Stimulated activated naive CD8-positive, alpha-beta T cell treated with anti-CD3 and anti-CD28 coated beads, Interleukin-15, Interleukin-2, amounts not matched to agents 100 ng/mL and 50 ng/mL, for 24 hours (primary cell): ENCODE results near the gene CXXC5.

Experiments used
- H3K27ac Mint-ChIP-seq: one replicate; pipeline ENCODE4 v1.8.0; 2021; ENCODE audit warnings: mild to moderate bottlenecking, mixed read lengths
- H3K27me3 Mint-ChIP-seq: one replicate; pipeline ENCODE4 v1.8.0; 2021; ENCODE audit warnings: mixed read lengths
- H3K36me3 Mint-ChIP-seq: one replicate; pipeline ENCODE4 v1.8.0; 2021; ENCODE audit warnings: low read depth, mixed read lengths
- H3K4me1 Mint-ChIP-seq: one replicate; pipeline ENCODE4 v1.8.0; 2021; ENCODE audit warnings: low read depth, mixed read lengths
- H3K4me3 Mint-ChIP-seq: one replicate; pipeline ENCODE4 v1.8.0; 2021; ENCODE audit warnings: mild to moderate bottlenecking, mixed read lengths
- H3K9me3 Mint-ChIP-seq: one replicate; pipeline ENCODE4 v1.8.0; 2021; ENCODE audit warnings: mixed read lengths

Gene CXXC5

DNA sequence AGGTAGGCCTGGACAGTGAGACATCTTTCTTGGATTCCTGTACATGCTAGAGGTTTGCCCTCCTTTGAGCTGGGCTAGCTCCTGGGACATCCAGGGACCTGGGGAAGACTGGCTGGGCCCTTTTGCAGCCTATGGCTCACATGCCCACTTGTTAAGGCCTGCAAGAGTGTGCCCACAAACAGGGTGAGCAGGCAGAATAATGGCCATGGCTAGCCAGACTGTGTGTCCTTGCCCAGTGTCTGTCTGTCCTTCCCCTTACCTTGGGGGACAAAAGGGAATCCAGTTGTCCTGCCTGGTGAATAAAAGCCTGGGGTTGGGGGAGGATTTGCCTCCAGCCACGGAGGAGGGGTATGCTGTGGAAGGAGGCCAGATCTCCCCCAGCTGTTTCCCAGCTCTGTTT lies 13.0 kb upstream of the CXXC5 start:
- H3K27me3 Mint-ChIP-seq: no peaks in the 10 kb centered on the region
- H3K4me1 Mint-ChIP-seq: peaks cover 50% of the 10 kb centered on the region

GRCh38 chr5:139635606-139636206 lies 12.4 kb upstream of the CXXC5 start:
- no peaks in the 10 kb centered on the region for H3K9me3 Mint-ChIP-seq
- H3K27me3 Mint-ChIP-seq: no peaks in the 10 kb centered on the region
- peak overlapping the region; percentile 90 for H3K27ac Mint-ChIP-seq
- H3K36me3 Mint-ChIP-seq: peaks cover 5% of the 10 kb centered on the region
- H3K4me3 Mint-ChIP-seq: peak overlapping the region; percentile 75
- H3K4me1 Mint-ChIP-seq: peaks cover 50% of the 10 kb centered on the region

More for the DNA sequence above, 13.0 kb upstream of the CXXC5 start:
- Mint-ChIP-seq H3K27ac (no peak overlapping the region), H3K36me3 (peaks cover 7% of the 10 kb centered on the region), H3K4me3 (no peak overlapping the region), H3K9me3 (no peaks in the 10 kb centered on the region)

GRCh38 chr5:139636207-139636792 lies 11.8 kb upstream of the CXXC5 start:
- H3K27me3 Mint-ChIP-seq: no peaks in the 10 kb centered on the region
- H3K27ac Mint-ChIP-seq: peak overlapping the region; percentile 90
- H3K36me3 Mint-ChIP-seq: peaks cover 5% of the 10 kb centered on the region
- H3K4me1 Mint-ChIP-seq: peaks cover 50% of the 10 kb centered on the region
- H3K9me3 Mint-ChIP-seq: no peaks in the 10 kb centered on the region
- peak overlapping the region; percentile 75 for H3K4me3 Mint-ChIP-seq

GRCh38 chr5:139636975-139637408 lies 11.2 kb upstream of the CXXC5 start:
- peak overlapping the region; percentile 90 for H3K27ac Mint-ChIP-seq
- peaks cover 50% of the 10 kb centered on the region for H3K4me1 Mint-ChIP-seq
- peaks cover 5% of the 10 kb centered on the region for H3K36me3 Mint-ChIP-seq
- H3K4me3 Mint-ChIP-seq: peak overlapping the region; percentile 75
- no peaks in the 10 kb centered on the region for H3K9me3 Mint-ChIP-seq
- no peaks in the 10 kb centered on the region for H3K27me3 Mint-ChIP-seq

DNA sequence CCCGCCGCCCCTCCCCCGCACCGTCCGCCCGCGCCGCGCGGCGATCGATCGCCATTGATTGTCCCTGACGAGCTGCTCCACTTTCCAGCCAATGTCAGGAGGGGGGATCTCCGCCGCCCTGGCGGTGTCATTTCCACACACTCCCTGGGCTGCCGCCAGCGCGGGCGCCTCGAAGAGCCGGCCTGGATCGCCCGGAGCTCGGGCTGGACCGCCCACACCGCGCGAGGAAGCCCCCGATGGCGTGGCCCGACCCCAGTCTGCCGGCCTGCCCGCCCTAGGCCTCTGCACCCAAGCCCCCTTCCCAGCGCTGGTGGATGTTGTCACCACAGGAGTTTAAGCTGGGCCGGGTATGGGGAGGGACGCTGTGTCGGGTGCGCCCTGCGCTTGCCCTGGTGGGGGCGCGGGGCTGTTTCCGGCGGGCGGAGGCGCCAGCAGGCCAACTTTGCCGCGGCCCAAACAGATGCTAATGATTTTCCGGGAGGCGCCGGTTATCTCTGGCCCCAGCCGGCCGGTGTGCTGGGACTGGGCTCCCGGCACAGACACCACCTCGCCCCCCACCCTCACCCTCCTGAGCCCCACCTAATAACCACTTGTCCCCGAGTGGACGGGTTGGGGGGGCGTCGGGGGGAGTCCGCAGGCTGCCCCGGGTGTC lies 10.6 kb upstream of the CXXC5 start:
- Mint-ChIP-seq H3K4me1 (peaks cover 46% of the 10 kb centered on the region), H3K27ac (no peak overlapping the region), H3K4me3 (peak overlapping the region; percentile 63)

GRCh38 chr5:139638090-139638735 lies 9.9 kb upstream of the CXXC5 start:
- peak overlapping the region; percentile 63 for H3K4me3 Mint-ChIP-seq
- H3K9me3 Mint-ChIP-seq: no peaks in the 10 kb centered on the region
- peaks cover 42% of the 10 kb centered on the region for H3K4me1 Mint-ChIP-seq
- H3K27me3 Mint-ChIP-seq: no peaks in the 10 kb centered on the region
- H3K27ac Mint-ChIP-seq: no peak overlapping the region
- H3K36me3 Mint-ChIP-seq: no peaks in the 10 kb centered on the region

More for the DNA sequence above, 10.6 kb upstream of the CXXC5 start:
- peaks cover under 1% of the 10 kb centered on the region for H3K36me3 Mint-ChIP-seq
- H3K27me3 Mint-ChIP-seq: no peaks in the 10 kb centered on the region
- no peaks in the 10 kb centered on the region for H3K9me3 Mint-ChIP-seq

DNA sequence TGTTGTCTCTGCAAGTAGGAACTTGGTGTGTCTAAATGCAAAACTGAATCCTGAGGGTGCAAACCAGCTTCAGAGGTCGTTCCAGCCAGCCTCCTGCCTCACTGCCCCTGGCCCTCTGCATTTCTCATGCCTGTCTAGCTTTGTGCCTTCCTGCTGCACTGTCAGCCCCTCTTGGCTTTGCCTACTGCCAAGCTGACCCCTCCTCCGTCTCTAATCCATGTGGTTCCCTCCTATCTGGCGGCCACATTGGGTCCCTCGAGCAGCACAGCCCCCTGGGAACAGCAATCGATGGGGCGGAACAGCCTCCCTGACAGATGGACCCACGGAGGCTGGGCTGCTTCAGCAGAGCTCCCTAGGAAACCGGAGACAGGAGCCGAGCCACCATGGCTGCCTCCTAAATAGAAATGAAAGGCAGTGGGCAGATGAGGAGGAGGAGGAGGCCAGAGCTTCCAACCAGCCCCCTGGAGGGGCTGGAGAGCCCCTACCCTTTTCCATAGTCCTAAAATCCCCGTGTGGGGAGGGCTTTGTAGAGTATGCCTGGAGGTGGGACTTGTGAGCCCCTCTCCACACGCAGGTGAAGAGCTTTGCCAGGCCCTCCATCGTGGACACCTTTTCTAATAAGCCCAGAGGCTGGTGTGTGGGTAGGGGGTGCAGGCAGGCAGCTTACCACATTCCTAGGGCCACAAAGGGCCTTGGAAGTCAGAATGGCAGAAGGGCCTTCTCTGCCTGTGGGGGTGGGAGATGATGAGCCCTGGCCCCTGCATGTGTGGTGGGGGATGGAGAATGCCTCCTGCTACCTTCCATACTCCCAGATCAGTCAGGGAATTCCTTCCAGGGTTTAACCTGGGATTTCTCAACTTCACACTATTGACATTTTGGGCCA lies 9.2 kb upstream of the CXXC5 start:
- no peaks in the 10 kb centered on the region for H3K36me3 Mint-ChIP-seq
- no peaks in the 10 kb centered on the region for H3K27me3 Mint-ChIP-seq
- H3K27ac Mint-ChIP-seq: no peak overlapping the region
- H3K4me3 Mint-ChIP-seq: peak overlapping the region; percentile 35
- H3K4me1 Mint-ChIP-seq: peaks cover 40% of the 10 kb centered on the region
- H3K9me3 Mint-ChIP-seq: no peaks in the 10 kb centered on the region

DNA sequence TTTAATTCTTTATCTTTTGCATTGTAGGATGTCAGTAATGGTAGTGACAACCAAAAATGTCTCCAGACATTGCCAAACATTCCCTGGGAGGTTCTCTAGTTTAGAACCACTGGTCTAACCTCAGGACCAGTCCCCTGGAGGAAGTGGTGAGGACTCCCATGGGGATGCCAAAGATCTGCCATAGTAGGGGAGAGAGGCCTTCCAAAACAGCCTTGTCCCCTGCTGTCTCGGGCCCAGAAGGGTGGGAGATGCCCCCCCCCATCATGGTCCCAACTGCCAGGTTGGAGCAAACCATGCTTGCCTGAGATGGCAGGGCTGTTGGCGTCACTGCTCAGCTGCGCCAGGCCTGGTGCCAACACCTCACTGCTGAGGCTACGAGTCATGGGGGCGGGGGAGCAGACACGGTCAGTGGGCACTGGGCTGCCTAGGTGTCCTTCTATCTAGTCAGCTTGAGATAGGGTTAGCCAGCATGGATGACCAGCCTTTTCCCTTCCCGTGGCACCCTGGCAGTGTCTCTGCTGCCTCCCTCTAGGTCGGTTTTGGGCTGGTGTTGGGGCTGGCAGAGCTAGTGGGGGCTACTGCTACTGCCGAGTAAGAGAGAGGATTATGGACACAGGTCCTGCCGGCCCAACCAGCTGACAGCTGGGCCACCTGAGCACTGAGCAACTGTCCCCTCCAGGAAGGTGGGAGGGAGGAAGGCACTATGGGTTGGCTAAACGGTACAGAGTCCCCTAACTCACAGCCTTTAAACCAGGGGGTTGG lies 8.3 kb upstream of the CXXC5 start:
- H3K27me3 Mint-ChIP-seq: no peaks in the 10 kb centered on the region
- H3K4me1 Mint-ChIP-seq: peaks cover 41% of the 10 kb centered on the region
- no peak overlapping the region for H3K27ac Mint-ChIP-seq
- no peak overlapping the region for H3K4me3 Mint-ChIP-seq
- H3K36me3 Mint-ChIP-seq: no peaks in the 10 kb centered on the region
- no peaks in the 10 kb centered on the region for H3K9me3 Mint-ChIP-seq

DNA sequence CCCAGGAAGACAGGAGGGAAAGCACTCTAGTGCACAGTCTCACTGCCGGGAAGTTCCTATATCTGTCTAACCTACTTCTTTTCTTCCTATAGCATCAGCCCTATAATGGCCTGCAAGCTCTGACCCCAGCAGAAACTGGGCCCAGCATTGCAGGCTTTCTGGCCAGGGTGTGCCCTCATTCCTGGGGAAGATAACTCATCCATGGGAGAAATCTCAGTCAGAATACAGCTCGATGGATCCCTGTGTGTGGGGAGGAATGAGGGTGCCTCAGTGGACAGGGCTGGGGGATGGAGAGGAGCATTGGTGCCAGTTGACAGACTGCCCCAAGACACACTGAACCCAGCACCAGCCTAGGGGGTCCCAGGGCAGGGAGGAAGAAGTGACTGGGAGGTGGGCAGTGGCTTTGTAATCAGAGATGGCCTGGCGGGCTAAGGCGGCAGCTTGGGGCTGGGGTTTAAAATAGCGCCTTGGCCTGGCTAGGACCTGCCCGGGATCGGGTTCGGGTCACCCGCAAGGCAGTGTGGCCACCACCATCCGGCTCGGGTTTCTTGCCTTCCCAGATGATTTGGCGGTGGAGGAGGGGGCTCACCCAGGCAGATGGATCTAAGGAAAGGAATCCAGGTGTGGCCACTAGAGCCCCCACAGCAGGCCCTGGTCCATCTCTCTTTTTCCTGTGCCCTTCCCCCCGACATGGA lies 7.6 kb upstream of the CXXC5 start:
- H3K4me3 Mint-ChIP-seq: no peak overlapping the region
- no peaks in the 10 kb centered on the region for H3K9me3 Mint-ChIP-seq
- no peaks in the 10 kb centered on the region for H3K36me3 Mint-ChIP-seq
- H3K27ac Mint-ChIP-seq: no peak overlapping the region
- H3K4me1 Mint-ChIP-seq: peaks cover 33% of the 10 kb centered on the region
- H3K27me3 Mint-ChIP-seq: peaks cover 1% of the 10 kb centered on the region

- Mint-ChIP-seq H3K36me3 (no peaks in the 10 kb centered on the region), H3K27me3 (peaks cover 8% of the 10 kb centered on the region), H3K27ac (no peak overlapping the region), H3K4me1 (peaks cover 25% of the 10 kb centered on the region), H3K4me3 (no peak overlapping the region), H3K9me3 (no peaks in the 10 kb centered on the region)
Measured at GRCh38 chr5:139641116-139642080, 6.8 kb upstream of the CXXC5 start.

DNA sequence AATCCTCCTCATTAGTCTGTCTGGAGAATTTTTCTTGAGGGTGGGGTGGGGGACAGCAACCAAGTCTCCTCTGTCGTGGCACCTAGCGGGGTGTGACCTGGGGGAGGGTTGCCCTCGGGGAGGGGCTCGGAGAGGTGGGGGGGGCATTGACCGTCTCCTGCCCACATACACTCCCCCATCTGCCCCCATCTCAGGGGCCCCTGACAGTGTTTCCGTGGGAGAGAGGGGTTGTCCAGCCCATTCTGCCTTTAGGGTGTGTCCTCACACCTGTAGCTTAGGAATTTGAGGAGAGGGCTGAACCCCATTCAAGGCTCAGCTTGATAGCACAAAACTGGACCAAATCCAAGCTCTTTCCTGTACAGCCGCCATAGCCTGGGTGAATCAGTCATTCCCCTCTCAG lies 5.9 kb upstream of the CXXC5 start:
- Mint-ChIP-seq H3K27me3 (peaks cover 14% of the 10 kb centered on the region), H3K27ac (no peak overlapping the region), H3K9me3 (no peaks in the 10 kb centered on the region), H3K36me3 (no peaks in the 10 kb centered on the region), H3K4me1 (peaks cover 25% of the 10 kb centered on the region), H3K4me3 (no peak overlapping the region)

- H3K27ac Mint-ChIP-seq: no peak overlapping the region
- peaks cover 21% of the 10 kb centered on the region for H3K27me3 Mint-ChIP-seq
- H3K36me3 Mint-ChIP-seq: no peaks in the 10 kb centered on the region
- H3K4me1 Mint-ChIP-seq: peaks cover 32% of the 10 kb centered on the region
- no peak overlapping the region for H3K4me3 Mint-ChIP-seq
- H3K9me3 Mint-ChIP-seq: no peaks in the 10 kb centered on the region
Measured at GRCh38 chr5:139642891-139643871, 5.0 kb upstream of the CXXC5 start.
